Hematopoietic multipotent progenitor cell treated with erythropoietin and hydrocortisone succinate and interleukin-3 and kit ligand, for 6 days (in vitro differentiated cells): ENCODE measurements around the gene MSGN1.

Experiments
- DNase-seq: peaks from one replicate; pipeline ENCODE4 v3.0.0-alpha.2; 2015

MSGN1 gene

DNA sequence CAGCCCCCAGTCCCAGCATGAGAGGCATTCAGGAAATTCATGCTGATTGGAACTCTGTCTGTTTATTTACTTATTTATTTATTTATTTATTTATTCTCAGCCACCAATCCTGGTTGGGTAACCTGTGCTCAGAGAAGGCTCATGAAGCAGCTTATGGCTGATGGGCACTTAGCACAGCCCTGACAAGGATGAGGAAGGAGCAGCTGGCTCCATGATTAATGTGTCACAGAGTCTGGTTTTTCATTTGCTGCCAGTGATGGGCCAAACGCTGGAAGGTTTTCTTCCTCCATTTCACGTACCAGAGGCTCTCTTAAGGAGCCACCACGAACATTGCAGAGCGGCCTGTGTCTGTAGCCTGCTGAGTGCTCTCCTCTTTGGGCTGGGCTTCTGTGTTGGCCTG, 33.9 kb downstream of the MSGN1 start:
- DNase-seq: no peak

GRCh38 chr2:17851731-17852585, 35.7 kb downstream of the MSGN1 start:
- DNase-seq: peak; percentile 77

DNA sequence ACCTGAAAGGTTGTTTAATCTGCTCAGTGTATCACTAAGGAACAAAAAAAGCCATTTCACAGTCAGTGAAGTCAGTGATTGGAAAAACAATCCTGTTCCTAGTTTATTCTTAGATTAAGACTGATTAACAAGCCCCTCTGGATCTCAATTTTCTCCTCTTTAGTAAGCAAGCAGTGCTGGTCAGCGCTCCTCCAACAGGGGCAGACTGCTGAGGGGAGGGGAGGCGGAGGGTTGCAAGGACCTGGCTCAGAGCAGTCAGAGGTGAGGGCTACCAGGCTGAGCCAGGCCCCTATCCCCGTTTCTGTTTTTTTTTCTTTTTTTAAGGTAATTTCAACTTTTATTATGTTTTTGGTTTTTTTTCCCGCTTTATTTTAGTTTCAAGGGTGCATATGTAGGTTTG, 37.5 kb downstream of the MSGN1 start:
- DNase-seq: no peak

GRCh38 chr2:17857021-17857420, 40.8 kb downstream of the MSGN1 start:
- DNase-seq: no peak

DNA sequence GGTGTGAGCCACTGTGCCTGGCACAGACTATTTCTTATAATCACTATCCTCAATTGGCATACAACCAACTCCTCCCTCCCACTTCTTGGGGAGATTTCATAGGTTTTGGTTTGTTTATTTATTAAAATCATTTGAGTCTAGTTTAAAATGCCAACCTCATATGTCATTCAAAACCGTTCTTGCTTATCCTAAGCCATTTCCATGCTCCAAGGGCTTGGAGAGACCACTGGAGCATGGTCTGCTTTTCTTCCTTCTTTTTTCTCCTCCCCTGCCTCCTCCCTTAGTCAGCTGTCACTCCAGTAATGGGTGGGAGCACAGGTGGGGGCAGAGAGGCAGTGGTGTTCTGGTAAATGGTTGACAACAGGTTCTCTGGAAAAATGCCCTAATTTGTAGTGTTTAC, 41.8 kb downstream of the MSGN1 start:
- no peak for DNase-seq

DNA sequence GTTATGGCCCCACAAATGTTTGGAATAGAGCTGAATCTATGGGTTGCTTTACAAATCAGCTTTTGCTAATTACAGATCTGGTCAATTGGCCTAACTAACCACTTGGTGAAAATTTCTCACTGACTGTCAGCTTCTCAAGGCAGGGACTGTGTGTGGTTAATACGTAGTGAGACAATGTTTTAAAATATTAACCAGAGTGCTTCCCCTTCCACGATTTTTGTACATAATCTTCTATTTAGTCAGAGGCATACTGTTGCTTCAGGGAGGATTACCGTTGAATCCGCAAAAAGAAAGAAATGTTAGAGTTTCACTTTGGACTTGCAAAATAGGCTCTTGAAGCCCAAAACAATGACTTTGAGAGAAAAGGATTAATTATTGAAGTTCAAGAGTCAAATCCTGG, 47.3 kb downstream of the MSGN1 start:
- DNase-seq: no peak

- DNase-seq: no peak
These were observed 48.4 kb downstream of the MSGN1 start for GRCh38 chr2:17864676-17865075.

DNA sequence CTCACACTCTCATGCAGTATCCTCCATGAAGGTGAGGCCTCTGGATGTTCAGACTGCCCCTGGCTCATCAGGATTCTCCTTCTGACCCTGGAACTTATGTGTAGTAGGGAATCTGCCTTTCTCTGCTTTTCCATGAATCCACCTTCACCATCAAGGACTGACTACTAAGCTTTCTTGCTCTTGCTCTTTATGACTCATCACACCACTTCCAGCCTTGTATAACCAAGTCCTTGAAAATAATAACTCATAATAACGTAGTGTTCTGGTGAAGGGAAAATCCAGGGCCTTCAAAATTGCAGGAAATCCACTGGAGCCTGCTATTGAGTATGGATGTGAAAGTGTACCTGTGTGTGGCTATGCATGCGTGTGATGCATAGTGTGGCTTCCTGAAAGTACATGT, 50.9 kb downstream of the MSGN1 start:
- DNase-seq: no peak
